ENCODE measurements around the gene TMEM61.

Gene TMEM61

GRCh38 chr1:55010887-55011217 is 30.4 kb downstream of the TMEM61 start:
- no peaks in the 10 kb centered on the region for H3K9me2 ChIP-seq (replicated peaks; ENCODE audit: insufficient read depth, low read length)
- H3K9me3 ChIP-seq (ENCODE audit: insufficient read depth, low read length) = no peaks in the 10 kb centered on the region
- H3K9ac ChIP-seq (ENCODE audit: low read length) = no peak overlapping the region
- H3K4me2 ChIP-seq (ENCODE audit: low read depth, low read length, poor library complexity, severe bottlenecking) = no peak overlapping the region
- no peaks in the 10 kb centered on the region for H3F3A ChIP-seq (ENCODE audit: insufficient read depth)
- H4K20me1 ChIP-seq (ENCODE audit: low read depth, low read length) = no peaks in the 10 kb centered on the region
- no peaks in the 10 kb centered on the region for H3K27me3 ChIP-seq (ENCODE audit: low read length)
- H3K36me3 ChIP-seq (ENCODE audit: low read length) = no peaks in the 10 kb centered on the region
- no peak overlapping the region for H3K27ac ChIP-seq (ENCODE audit: low read depth, low read length)
- H3K4me3 ChIP-seq (ENCODE audit: insufficient read depth, low read length, poor library complexity, severe bottlenecking) = no peak overlapping the region
- no peak for TF ChIP-seq EZH2phosphoT487 (conservative IDR thresholded peaks at IDR 0.05; ENCODE audit: low read length)
- TF ChIP-seq CTCF (IDR thresholded peaks at IDR 0.05; ENCODE audit: insufficient read depth, low read length, poor library complexity, severe bottlenecking) = no peak
- no peak overlapping the region for H2AFZ ChIP-seq (ENCODE audit: low read depth, low read length, severe bottlenecking)
- no peaks in the 10 kb centered on the region for H3K79me2 ChIP-seq (ENCODE audit: insufficient read depth, low read length)

DNA sequence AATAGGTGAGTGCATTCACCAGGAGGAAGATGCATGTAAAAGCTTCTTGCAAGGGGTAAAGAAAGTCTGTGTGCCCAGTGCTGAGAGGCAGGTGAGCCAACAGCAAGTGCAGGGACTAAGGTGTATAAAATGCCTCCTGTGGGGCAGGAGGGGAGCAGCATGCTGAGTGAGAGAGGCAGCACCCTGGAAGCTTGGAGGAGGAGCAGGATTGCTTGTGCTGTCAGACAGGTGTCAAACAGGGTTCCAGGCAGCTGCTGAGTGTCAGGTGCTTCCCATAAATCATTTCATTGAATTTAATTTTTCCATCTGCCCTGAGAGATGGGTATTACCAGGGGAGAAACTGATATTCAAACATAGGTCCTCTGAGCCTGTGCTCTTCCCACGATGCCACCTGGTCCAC is 32.2 kb downstream of the TMEM61 start:
- Histone ChIP-seq H3K4me3 (ENCODE audit: insufficient read depth, low read length, poor library complexity, severe bottlenecking) (no peak overlapping the region), H3K79me2 (ENCODE audit: insufficient read depth, low read length) (no peaks in the 10 kb centered on the region), H3K27me3 (ENCODE audit: low read length) (no peaks in the 10 kb centered on the region), H3K4me2 (ENCODE audit: low read depth, low read length, poor library complexity, severe bottlenecking) (no peak overlapping the region), H3K27ac (ENCODE audit: low read depth, low read length) (no peak overlapping the region), H3K9me3 (ENCODE audit: insufficient read depth, low read length) (no peaks in the 10 kb centered on the region), H2AFZ (ENCODE audit: low read depth, low read length, severe bottlenecking) (no peak overlapping the region), H3K9me2 (replicated peaks; ENCODE audit: insufficient read depth, low read length) (no peaks in the 10 kb centered on the region), H3K36me3 (ENCODE audit: low read length) (no peaks in the 10 kb centered on the region), H3K9ac (ENCODE audit: low read length) (no peak overlapping the region), H3F3A (ENCODE audit: insufficient read depth) (no peaks in the 10 kb centered on the region), H4K20me1 (ENCODE audit: low read depth, low read length) (no peaks in the 10 kb centered on the region)
- TF ChIP-seq CTCF (IDR thresholded peaks at IDR 0.05; ENCODE audit: insufficient read depth, low read length, poor library complexity, severe bottlenecking) (no peak), EZH2phosphoT487 (conservative IDR thresholded peaks at IDR 0.05; ENCODE audit: low read length) (no peak)

DNA sequence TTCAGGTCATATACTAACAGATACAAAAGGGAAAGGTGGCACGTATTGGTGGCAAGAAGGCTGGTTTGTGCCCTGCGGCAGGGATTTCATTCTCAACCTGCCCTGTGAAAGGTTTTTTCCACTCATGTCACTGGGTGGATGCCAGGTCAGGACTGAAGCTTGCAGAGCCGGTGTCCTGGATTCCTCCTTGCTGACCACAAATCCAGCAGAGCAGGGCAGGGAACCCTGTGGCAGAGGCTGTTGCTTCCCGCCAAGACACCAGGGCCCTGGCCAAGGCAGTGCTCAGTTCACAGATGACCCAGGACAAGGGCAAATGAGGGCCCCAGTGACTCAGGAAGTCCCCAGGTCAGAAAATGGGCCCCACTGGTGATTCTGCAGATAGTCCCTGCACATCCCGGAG is 34.7 kb downstream of the TMEM61 start:
- H3K9me3 ChIP-seq (ENCODE audit: insufficient read depth, low read length) = no peaks in the 10 kb centered on the region
- H3K4me3 ChIP-seq (ENCODE audit: insufficient read depth, low read length, poor library complexity, severe bottlenecking) = no peak overlapping the region
- H3K9me2 ChIP-seq (replicated peaks; ENCODE audit: insufficient read depth, low read length) = no peaks in the 10 kb centered on the region
- H3K36me3 ChIP-seq (ENCODE audit: low read length) = no peaks in the 10 kb centered on the region
- no peak overlapping the region for H3K27ac ChIP-seq (ENCODE audit: low read depth, low read length)
- TF ChIP-seq EZH2phosphoT487 (conservative IDR thresholded peaks at IDR 0.05; ENCODE audit: low read length) = no peak
- TF ChIP-seq CTCF (IDR thresholded peaks at IDR 0.05; ENCODE audit: insufficient read depth, low read length, poor library complexity, severe bottlenecking) = no peak
- H3K27me3 ChIP-seq (ENCODE audit: low read length) = no peaks in the 10 kb centered on the region
- H3K9ac ChIP-seq (ENCODE audit: low read length) = no peak overlapping the region
- H3F3A ChIP-seq (ENCODE audit: insufficient read depth) = no peaks in the 10 kb centered on the region
- H2AFZ ChIP-seq (ENCODE audit: low read depth, low read length, severe bottlenecking) = no peak overlapping the region
- no peak overlapping the region for H3K4me2 ChIP-seq (ENCODE audit: low read depth, low read length, poor library complexity, severe bottlenecking)
- no peaks in the 10 kb centered on the region for H3K79me2 ChIP-seq (ENCODE audit: insufficient read depth, low read length)
- no peaks in the 10 kb centered on the region for H4K20me1 ChIP-seq (ENCODE audit: low read depth, low read length)

Data from SU-DHL-6 (cell line).